SU-DHL-6 (cell line): ENCODE data around the gene RAB6B.

ENCODE experiments used
- EZH2phosphoT487 ChIP-seq: fragments of 200-600 bp; sonication (generic), shearing (Covaris generic); conservative IDR thresholded peaks from 2 replicates; pipeline ENCODE4 v1.6.1; 2018; ENCODE audit warnings: mild to moderate bottlenecking, antibody characterized with exemption, low read length, moderate library complexity, mixed read lengths
- TF ChIP-seq, protein P1 (sequence below): fragments of 200-600 bp; sonication (generic); IDR thresholded peaks from one replicate; pipeline ENCODE4 v1.5.1; 2017; ENCODE audit warnings: antibody characterized with exemption, mild to moderate bottlenecking, low read length, moderate library complexity; ENCODE audit not compliant: insufficient read depth, poor library complexity, severe bottlenecking

GRCh38 chr3:133840767-133841166 lies 54.9 kb downstream of the RAB6B start:
- TF ChIP-seq EZH2phosphoT487, result no peak
- TF ChIP-seq, protein P1, sequence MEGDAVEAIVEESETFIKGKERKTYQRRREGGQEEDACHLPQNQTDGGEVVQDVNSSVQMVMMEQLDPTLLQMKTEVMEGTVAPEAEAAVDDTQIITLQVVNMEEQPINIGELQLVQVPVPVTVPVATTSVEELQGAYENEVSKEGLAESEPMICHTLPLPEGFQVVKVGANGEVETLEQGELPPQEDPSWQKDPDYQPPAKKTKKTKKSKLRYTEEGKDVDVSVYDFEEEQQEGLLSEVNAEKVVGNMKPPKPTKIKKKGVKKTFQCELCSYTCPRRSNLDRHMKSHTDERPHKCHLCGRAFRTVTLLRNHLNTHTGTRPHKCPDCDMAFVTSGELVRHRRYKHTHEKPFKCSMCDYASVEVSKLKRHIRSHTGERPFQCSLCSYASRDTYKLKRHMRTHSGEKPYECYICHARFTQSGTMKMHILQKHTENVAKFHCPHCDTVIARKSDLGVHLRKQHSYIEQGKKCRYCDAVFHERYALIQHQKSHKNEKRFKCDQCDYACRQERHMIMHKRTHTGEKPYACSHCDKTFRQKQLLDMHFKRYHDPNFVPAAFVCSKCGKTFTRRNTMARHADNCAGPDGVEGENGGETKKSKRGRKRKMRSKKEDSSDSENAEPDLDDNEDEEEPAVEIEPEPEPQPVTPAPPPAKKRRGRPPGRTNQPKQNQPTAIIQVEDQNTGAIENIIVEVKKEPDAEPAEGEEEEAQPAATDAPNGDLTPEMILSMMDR, result no peak
